GM23338 (cell line): ENCODE results near the gene CCS. TPM values are rescaled to one million over a fixed set of nuclear protein-coding genes. Genes with fewer than 3 reads are reported as not detected.

Experiments
- ATAC-seq: fragments of 200-7000 bp; cut with Tn5 transposase; 3 replicates; pipeline ENCODE4 v1.9.1; 2020
- DNase-seq: peaks from one replicate; pipeline ENCODE4 v3.0.0-alpha.2; 2015; ENCODE audit warnings: low spot score
- H2AFZ ChIP-seq: fragments of 200-600 bp; sonication (generic); 2 replicates; pipeline ENCODE4 v1.8.0; 2016; ENCODE audit warnings: antibody characterized with exemption, mild to moderate bottlenecking, moderate library complexity
- H3F3A ChIP-seq: fragments of 200-600 bp; sonication (generic); replicated peaks from 2 replicates; pipeline ENCODE4 v1.8.0; 2017; ENCODE audit warnings: antibody characterized with exemption, mixed run types, low read depth
- H3K27ac ChIP-seq: fragments of 200-600 bp; sonication (generic); 2 replicates; pipeline ENCODE4 v1.6.1; 2016; ENCODE audit warnings: low read depth
- H3K27me3 ChIP-seq: fragments of 200-600 bp; sonication (generic); 2 replicates; pipeline ENCODE4 v1.8.0; 2016; ENCODE audit warnings: mild to moderate bottlenecking, mixed run types, moderate library complexity; ENCODE audit not compliant: insufficient read depth
- H3K36me3 ChIP-seq: fragments of 200-600 bp; sonication (generic); 2 replicates; pipeline ENCODE4 v1.8.0; 2016; ENCODE audit warnings: mild to moderate bottlenecking; ENCODE audit not compliant: insufficient read depth
- H3K4me1 ChIP-seq: fragments of 200-600 bp; sonication (generic); 2 replicates; pipeline ENCODE4 v1.8.0; 2016; ENCODE audit warnings: mild to moderate bottlenecking, moderate library complexity; ENCODE audit not compliant: insufficient read depth
- H3K4me2 ChIP-seq: fragments of 200-600 bp; sonication (generic); 2 replicates; pipeline ENCODE4 v1.7.1; 2017; ENCODE audit warnings: mixed run types
- H3K4me3 ChIP-seq: fragments of 200-600 bp; sonication (generic); 2 replicates; pipeline ENCODE4 v1.6.1; 2016; ENCODE audit warnings: mixed run types
- H3K79me2 ChIP-seq: fragments of 200-600 bp; sonication (generic); replicated peaks from 2 replicates; pipeline ENCODE4 v1.8.0; 2017; ENCODE audit warnings: mild to moderate bottlenecking; ENCODE audit not compliant: insufficient read depth
- H3K9me2 ChIP-seq: fragments of 200-600 bp; sonication (generic); 2 replicates; pipeline ENCODE4 v1.8.0; 2017; ENCODE audit not compliant: insufficient read depth
- H4K20me1 ChIP-seq: fragments of 200-600 bp; sonication (generic); replicated peaks from 2 replicates; pipeline ENCODE4 v1.8.0; 2017; ENCODE audit warnings: mild to moderate bottlenecking; ENCODE audit not compliant: insufficient read depth
- H3K27ac Mint-ChIP-seq: 2 replicates; pipeline ENCODE4 v1.8.0; 2020; ENCODE audit warnings: inconsistent platforms, mild to moderate bottlenecking, moderate library complexity, mixed read lengths
- H3K27me3 Mint-ChIP-seq: 3 replicates; pipeline ENCODE4 v1.8.0; 2022; ENCODE audit warnings: low read depth, mild to moderate bottlenecking, moderate library complexity, mixed read lengths, inconsistent platforms; ENCODE audit not compliant: insufficient read depth, poor library complexity
- H3K36me3 Mint-ChIP-seq: 3 replicates; pipeline ENCODE4 v1.8.0; 2021; ENCODE audit warnings: low read depth, mild to moderate bottlenecking, inconsistent platforms, moderate library complexity, mixed read lengths
- H3K4me1 Mint-ChIP-seq: 3 replicates; pipeline ENCODE4 v1.8.0; 2020; ENCODE audit warnings: mild to moderate bottlenecking, inconsistent platforms, mixed read lengths
- H3K4me3 Mint-ChIP-seq: 3 replicates; pipeline ENCODE4 v1.8.0; 2021; ENCODE audit warnings: moderate library complexity, mild to moderate bottlenecking, inconsistent platforms, mixed read lengths
- H3K9me3 Mint-ChIP-seq: 3 replicates; pipeline ENCODE4 v1.8.0; 2020; ENCODE audit warnings: moderate library complexity, mild to moderate bottlenecking, inconsistent platforms, mixed read lengths
- CREB1 ChIP-seq: fragments of 250-450 bp; sonication (Bioruptor Pico); IDR thresholded peaks from 2 replicates; pipeline ENCODE4 v1.5.0; 2020; ENCODE audit warnings: low read depth, mild to moderate bottlenecking, moderate library complexity
- EZH2 ChIP-seq: fragments of 200-600 bp; sonication (generic); IDR thresholded peaks from one replicate; pipeline ENCODE4 v1.8.0; 2017; ENCODE audit warnings: antibody characterized with exemption, mild to moderate bottlenecking, low read depth; ENCODE audit not compliant: unreplicated experiment
- EZH2phosphoT487 ChIP-seq: fragments of 200-600 bp; sonication (generic); IDR thresholded peaks from one replicate; pipeline ENCODE4 v1.8.1; 2018; ENCODE audit warnings: antibody characterized with exemption; ENCODE audit not compliant: unreplicated experiment
- JUNB ChIP-seq: IDR thresholded peaks from one replicate; pipeline ENCODE4 v1.6.1; 2016; ENCODE audit warnings: antibody characterized with exemption; ENCODE audit not compliant: unreplicated experiment
- NANOG ChIP-seq: IDR thresholded peaks from 2 replicates; pipeline ENCODE4 v1.6.1; 2016; ENCODE audit warnings: antibody characterized with exemption, borderline replicate concordance
- POLR2AphosphoS5 ChIP-seq: IDR thresholded peaks from 2 replicates; pipeline ENCODE4 v1.6.1; 2016; ENCODE audit warnings: antibody characterized with exemption, low read depth
- STAT1 ChIP-seq: IDR thresholded peaks from one replicate; pipeline ENCODE4 v1.6.1; 2016; ENCODE audit warnings: antibody characterized with exemption; ENCODE audit not compliant: unreplicated experiment
- ZNF114 ChIP-seq: fragments of 250-450 bp; sonication (Bioruptor Pico); IDR thresholded peaks from 2 replicates; pipeline ENCODE4 v1.5.0; 2020; ENCODE audit warnings: mild to moderate bottlenecking, moderate library complexity
- polyA plus RNA-seq: library from polyadenylated mRNA; unstranded; fragments of >200 nt; fragmentation: Nextera tagmentation; extraction: Ambion mirVana; gene quantifications from 2 replicates; pipeline ENCODE4 v1.2.1, GENCODE V29; 2016
- total RNA-seq: library from RNA; depleted of rRNA; stranded (reverse); fragments of >200 nt; shearing (Covaris generic); gene quantifications from 2 replicates; pipeline ENCODE4 v1.2.3, GENCODE V29; 2014
- TF ChIP-seq, protein P1 (sequence below): IDR thresholded peaks from 2 replicates; pipeline ENCODE4 v1.6.1; 2016; ENCODE audit warnings: antibody characterized with exemption
- TF ChIP-seq, protein P2 (sequence below): IDR thresholded peaks from one replicate; pipeline ENCODE4 v1.6.1; 2018; ENCODE audit warnings: antibody characterized with exemption; ENCODE audit not compliant: unreplicated experiment
- TF ChIP-seq, protein P3 (sequence below), 2 experiments: fragments of 200-600 bp in 1 of 2; sonication (generic) in 1 of 2; conservative IDR thresholded peaks; 2 replicates each; pipeline versions ENCODE4 v1.5.1 to v1.6.1; 2016 to 2017; ENCODE audit warnings: antibody characterized with exemption in 2 of 2, low read depth in 2 of 2, mild to moderate bottlenecking in 2 of 2, moderate library complexity in 1 of 2

The CCS gene
- total and polyA plus RNA-seq, 2 experiments from 2014 or later = 36.1 to 60.7 TPM

DNA sequence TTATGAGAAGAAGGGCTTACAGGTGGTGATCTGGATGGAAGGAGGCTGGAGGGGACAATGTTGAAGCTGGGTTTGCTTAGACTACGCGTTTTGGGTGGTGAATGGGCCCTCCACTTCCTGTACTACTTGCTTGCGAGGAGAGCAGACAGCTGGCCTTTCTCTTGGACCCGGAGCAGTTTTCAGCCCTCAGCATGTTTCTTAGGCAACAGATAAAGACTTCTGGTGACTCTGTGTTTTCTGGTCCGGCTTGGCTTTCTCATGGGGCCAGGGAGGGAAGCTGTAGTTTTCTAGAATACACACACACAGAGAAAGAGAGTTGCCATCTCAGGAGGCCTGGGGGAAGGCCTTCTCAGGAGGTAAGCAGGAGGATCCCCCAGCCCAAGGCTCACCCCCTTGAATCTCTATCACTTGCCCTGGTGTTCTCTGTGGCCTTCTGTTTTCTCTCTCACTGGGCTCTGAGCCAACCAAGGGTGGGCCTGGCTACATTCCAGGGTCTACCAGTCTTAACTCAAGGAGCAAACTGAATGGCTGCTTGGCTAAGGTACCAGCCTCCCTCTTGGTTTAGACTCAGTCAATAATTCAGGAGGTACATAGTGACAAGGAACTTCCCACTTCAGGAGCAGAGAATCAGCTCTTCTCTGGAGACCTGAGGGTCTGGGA lies 2.4 kb downstream of the CCS start (continued):
- TF ChIP-seq EZH2 = no peak
- TF ChIP-seq ZNF114 (CRISPR knock-in tag) = no peak
- no peak for TF ChIP-seq EZH2phosphoT487
- TF ChIP-seq, protein P1, sequence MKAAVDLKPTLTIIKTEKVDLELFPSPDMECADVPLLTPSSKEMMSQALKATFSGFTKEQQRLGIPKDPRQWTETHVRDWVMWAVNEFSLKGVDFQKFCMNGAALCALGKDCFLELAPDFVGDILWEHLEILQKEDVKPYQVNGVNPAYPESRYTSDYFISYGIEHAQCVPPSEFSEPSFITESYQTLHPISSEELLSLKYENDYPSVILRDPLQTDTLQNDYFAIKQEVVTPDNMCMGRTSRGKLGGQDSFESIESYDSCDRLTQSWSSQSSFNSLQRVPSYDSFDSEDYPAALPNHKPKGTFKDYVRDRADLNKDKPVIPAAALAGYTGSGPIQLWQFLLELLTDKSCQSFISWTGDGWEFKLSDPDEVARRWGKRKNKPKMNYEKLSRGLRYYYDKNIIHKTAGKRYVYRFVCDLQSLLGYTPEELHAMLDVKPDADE = no peak

DNA sequence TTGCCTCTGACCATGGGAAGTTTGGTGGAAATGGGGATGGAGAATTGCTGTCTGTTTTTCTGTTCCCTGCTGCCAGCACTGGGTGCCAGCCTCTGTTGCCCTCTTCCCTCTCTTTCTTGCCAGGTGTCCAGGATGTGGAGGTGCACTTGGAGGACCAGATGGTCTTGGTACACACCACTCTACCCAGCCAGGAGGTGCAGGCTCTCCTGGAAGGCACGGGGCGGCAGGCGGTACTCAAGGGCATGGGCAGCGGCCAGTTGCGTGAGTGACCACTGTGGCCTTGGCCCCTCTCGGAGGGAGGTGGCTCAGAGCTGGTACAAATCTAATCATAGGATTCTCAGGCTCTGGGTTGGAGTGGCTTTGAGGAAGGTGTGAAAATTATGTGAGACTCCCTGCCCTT lies 6.0 kb downstream of the CCS start:
- Histone ChIP-seq H3K4me1 (no peaks in the 10 kb centered on the region), H3K36me3 (no peaks in the 10 kb centered on the region), H3K4me2 (no peak overlapping the region), H3K27me3 (no peaks in the 10 kb centered on the region), H3F3A (no peaks in the 10 kb centered on the region), H4K20me1 (no peaks in the 10 kb centered on the region), H3K79me2 (no peaks in the 10 kb centered on the region; the same call in 1 of the 2 replicates), H2AFZ (no peak overlapping the region), H3K9me2 (no peaks in the 10 kb centered on the region), H3K4me3 (no peak overlapping the region), H3K27ac (no peak overlapping the region)
- Mint-ChIP-seq H3K36me3 (peaks cover under 1% of the 10 kb centered on the region; the same call in 1 of the 3 replicates), H3K27ac (no peak overlapping the region), H3K9me3 (no peaks in the 10 kb centered on the region), H3K27me3 (peaks cover 5% of the 10 kb centered on the region), H3K4me1 (no peaks in the 10 kb centered on the region), H3K4me3 (no peak overlapping the region)
- DNase-seq (no peak), ATAC-seq (no peak)
- TF ChIP-seq POLR2AphosphoS5 (no peak), JUNB (no peak), STAT1 (no peak), NANOG (no peak), EZH2 (no peak), CREB1 (CRISPR knock-in tag) (no peak), EZH2phosphoT487 (no peak), ZNF114 (CRISPR knock-in tag) (no peak)
- TF ChIP-seq, protein P2, sequence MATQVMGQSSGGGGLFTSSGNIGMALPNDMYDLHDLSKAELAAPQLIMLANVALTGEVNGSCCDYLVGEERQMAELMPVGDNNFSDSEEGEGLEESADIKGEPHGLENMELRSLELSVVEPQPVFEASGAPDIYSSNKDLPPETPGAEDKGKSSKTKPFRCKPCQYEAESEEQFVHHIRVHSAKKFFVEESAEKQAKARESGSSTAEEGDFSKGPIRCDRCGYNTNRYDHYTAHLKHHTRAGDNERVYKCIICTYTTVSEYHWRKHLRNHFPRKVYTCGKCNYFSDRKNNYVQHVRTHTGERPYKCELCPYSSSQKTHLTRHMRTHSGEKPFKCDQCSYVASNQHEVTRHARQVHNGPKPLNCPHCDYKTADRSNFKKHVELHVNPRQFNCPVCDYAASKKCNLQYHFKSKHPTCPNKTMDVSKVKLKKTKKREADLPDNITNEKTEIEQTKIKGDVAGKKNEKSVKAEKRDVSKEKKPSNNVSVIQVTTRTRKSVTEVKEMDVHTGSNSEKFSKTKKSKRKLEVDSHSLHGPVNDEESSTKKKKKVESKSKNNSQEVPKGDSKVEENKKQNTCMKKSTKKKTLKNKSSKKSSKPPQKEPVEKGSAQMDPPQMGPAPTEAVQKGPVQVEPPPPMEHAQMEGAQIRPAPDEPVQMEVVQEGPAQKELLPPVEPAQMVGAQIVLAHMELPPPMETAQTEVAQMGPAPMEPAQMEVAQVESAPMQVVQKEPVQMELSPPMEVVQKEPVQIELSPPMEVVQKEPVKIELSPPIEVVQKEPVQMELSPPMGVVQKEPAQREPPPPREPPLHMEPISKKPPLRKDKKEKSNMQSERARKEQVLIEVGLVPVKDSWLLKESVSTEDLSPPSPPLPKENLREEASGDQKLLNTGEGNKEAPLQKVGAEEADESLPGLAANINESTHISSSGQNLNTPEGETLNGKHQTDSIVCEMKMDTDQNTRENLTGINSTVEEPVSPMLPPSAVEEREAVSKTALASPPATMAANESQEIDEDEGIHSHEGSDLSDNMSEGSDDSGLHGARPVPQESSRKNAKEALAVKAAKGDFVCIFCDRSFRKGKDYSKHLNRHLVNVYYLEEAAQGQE = no peak
- TF ChIP-seq, protein P3, sequence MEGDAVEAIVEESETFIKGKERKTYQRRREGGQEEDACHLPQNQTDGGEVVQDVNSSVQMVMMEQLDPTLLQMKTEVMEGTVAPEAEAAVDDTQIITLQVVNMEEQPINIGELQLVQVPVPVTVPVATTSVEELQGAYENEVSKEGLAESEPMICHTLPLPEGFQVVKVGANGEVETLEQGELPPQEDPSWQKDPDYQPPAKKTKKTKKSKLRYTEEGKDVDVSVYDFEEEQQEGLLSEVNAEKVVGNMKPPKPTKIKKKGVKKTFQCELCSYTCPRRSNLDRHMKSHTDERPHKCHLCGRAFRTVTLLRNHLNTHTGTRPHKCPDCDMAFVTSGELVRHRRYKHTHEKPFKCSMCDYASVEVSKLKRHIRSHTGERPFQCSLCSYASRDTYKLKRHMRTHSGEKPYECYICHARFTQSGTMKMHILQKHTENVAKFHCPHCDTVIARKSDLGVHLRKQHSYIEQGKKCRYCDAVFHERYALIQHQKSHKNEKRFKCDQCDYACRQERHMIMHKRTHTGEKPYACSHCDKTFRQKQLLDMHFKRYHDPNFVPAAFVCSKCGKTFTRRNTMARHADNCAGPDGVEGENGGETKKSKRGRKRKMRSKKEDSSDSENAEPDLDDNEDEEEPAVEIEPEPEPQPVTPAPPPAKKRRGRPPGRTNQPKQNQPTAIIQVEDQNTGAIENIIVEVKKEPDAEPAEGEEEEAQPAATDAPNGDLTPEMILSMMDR (conservative IDR thresholded peaks at IDR 0.05; ENCODE audit: low read depth in 2 of 2) = no peak
- TF ChIP-seq, protein P1 = no peak
